CD14-positive monocyte (primary cell): ENCODE results near the gene RTF2. TPM values are rescaled to one million over a fixed set of nuclear protein-coding genes. Genes with fewer than 3 reads are reported as not detected.

ENCODE experiments used
- DNase-seq, 3 donors: peaks; one replicate each; pipeline ENCODE4 v3.0.0-alpha.2; 2011 to 2022
- H2AFZ ChIP-seq: 2 replicates; pipeline ENCODE4 v1.6.0; 2012; ENCODE audit warnings: mild to moderate bottlenecking, low read depth, low read length, inconsistent platforms; ENCODE audit not compliant: insufficient read depth, poor library complexity, severe bottlenecking
- H3K27ac ChIP-seq, 2 donors: 1 replicate in 1 of 2; 2 replicates in 1 of 2; pipeline ENCODE4 v1.5.1; 2012 to 2013; ENCODE audit warnings: low read length in 2 of 2, control low read depth in 1 of 2, inconsistent platforms in 1 of 2, low read depth in 1 of 2, mild to moderate bottlenecking in 1 of 2
- H3K27me3 ChIP-seq, 2 donors: one replicate each; pipeline versions ENCODE4 v1.6.0 to v1.6.1; 2011 to 2013; ENCODE audit warnings: low read length in 2 of 2; ENCODE audit not compliant: control insufficient read depth in 2 of 2, insufficient read depth in 2 of 2
- H3K36me3 ChIP-seq, 2 donors: replicated peaks in 1 of 2; 1 replicate in 1 of 2; 2 replicates in 1 of 2; pipeline versions ENCODE4 v1.5.1 to v1.6.1; 2012 to 2013; ENCODE audit warnings: low read length in 2 of 2, control low read depth in 1 of 2, inconsistent platforms in 1 of 2, mild to moderate bottlenecking in 1 of 2; ENCODE audit not compliant: insufficient read depth in 2 of 2, control insufficient read depth in 1 of 2
- H3K4me1 ChIP-seq, 2 donors: 1 replicate in 1 of 2; 2 replicates in 1 of 2; pipeline versions ENCODE4 v1.5.1 to v1.6.1; 2012 to 2013; ENCODE audit warnings: low read length in 2 of 2, control low read depth in 1 of 2, inconsistent platforms in 1 of 2, mild to moderate bottlenecking in 1 of 2, moderate library complexity in 1 of 2; ENCODE audit not compliant: insufficient read depth in 2 of 2, control insufficient read depth in 1 of 2
- H3K4me2 ChIP-seq: replicated peaks from 2 replicates; pipeline ENCODE3; 2012; ENCODE audit warnings: low read length, moderate library complexity, mild to moderate bottlenecking; ENCODE audit not compliant: poor library complexity, severe bottlenecking; ENCODE audit errors: extremely low read depth
- H3K4me3 ChIP-seq, 3 experiments: fragments of 200-600 bp in 1 of 3; sonication (generic) in 1 of 3; replicated peaks in 1 of 3; 1 replicate in 2 of 3; 2 replicates in 1 of 3; pipeline ENCODE4 v1.5.1; 2011 to 2013; ENCODE audit warnings: low read length in 3 of 3, mild to moderate bottlenecking in 3 of 3, control low read depth in 2 of 3, low read depth in 2 of 3, inconsistent platforms in 1 of 3, moderate library complexity in 1 of 3
- H3K79me2 ChIP-seq: 2 replicates; pipeline ENCODE4 v1.6.0; 2012; ENCODE audit warnings: mild to moderate bottlenecking, control low read depth, inconsistent platforms, low read length, moderate library complexity; ENCODE audit not compliant: insufficient read depth
- H3K9ac ChIP-seq: 2 replicates; pipeline ENCODE4 v1.6.0; 2017; ENCODE audit warnings: low read length, mild to moderate bottlenecking; ENCODE audit not compliant: insufficient read depth, poor library complexity, severe bottlenecking
- H3K9me3 ChIP-seq, 2 donors: replicated peaks in 1 of 2; 1 replicate in 1 of 2; 2 replicates in 1 of 2; pipeline versions ENCODE4 v1.5.1 to v1.6.1; 2012 to 2013; ENCODE audit warnings: low read length in 2 of 2, control low read depth in 1 of 2; ENCODE audit not compliant: control insufficient read depth in 1 of 2, insufficient read depth in 1 of 2
- H4K20me1 ChIP-seq: 2 replicates; pipeline ENCODE4 v1.6.0; 2012; ENCODE audit warnings: mild to moderate bottlenecking, low read length, control low read depth, moderate library complexity; ENCODE audit not compliant: insufficient read depth
- H3K27ac Mint-ChIP-seq, 7 donors: one replicate each; pipeline ENCODE4 v1.8.0; 2020; ENCODE audit warnings: mild to moderate bottlenecking in 7 of 7, mixed read lengths in 7 of 7, moderate library complexity in 6 of 7, inconsistent platforms in 2 of 7
- H3K27me3 Mint-ChIP-seq, 3 donors: one replicate each; pipeline ENCODE4 v1.8.0; 2021 to 2022; ENCODE audit warnings: low read depth in 3 of 3, mild to moderate bottlenecking in 3 of 3, mixed read lengths in 3 of 3, moderate library complexity in 3 of 3, inconsistent platforms in 1 of 3
- H3K36me3 Mint-ChIP-seq, 2 donors: one replicate each; pipeline ENCODE4 v1.8.0; 2020; ENCODE audit warnings: mixed read lengths in 2 of 2, inconsistent platforms in 1 of 2, mild to moderate bottlenecking in 1 of 2
- H3K4me1 Mint-ChIP-seq: one replicate; pipeline ENCODE4 v1.8.0; 2020; ENCODE audit warnings: mild to moderate bottlenecking, mixed read lengths
- H3K4me3 Mint-ChIP-seq, 2 donors: one replicate each; pipeline ENCODE4 v1.8.0; 2020; ENCODE audit warnings: mild to moderate bottlenecking in 2 of 2, mixed read lengths in 2 of 2, moderate library complexity in 1 of 2
- H3K9me3 Mint-ChIP-seq, 7 donors: one replicate each; pipeline ENCODE4 v1.8.0; 2020 to 2022; ENCODE audit warnings: mixed read lengths in 7 of 7, mild to moderate bottlenecking in 6 of 7, moderate library complexity in 6 of 7, inconsistent platforms in 2 of 7
- WGBS: methylation state at CpG from one replicate; pipeline ENCODE4 v1.1.5; 2013; ENCODE audit warnings: missing lambda C conversion rate; ENCODE audit not compliant: insufficient coverage; 5-methylcytosine and 5-hydroxymethylcytosine counted together
- intact Hi-C, 2 donors: fragments of 100-400 bp; cut with micrococcal nuclease; formaldehyde crosslinking; loops; one replicate each; pipeline versions ENCODE4 v1.15.0 to v1.15.1; 2023
- polyA plus RNA-seq, 3 donors: library from polyadenylated mRNA; depleted of rRNA in 1 of 3; unstranded in 2 of 3; stranded (reverse) in 1 of 3; fragments of 300-500 nt in 2 of 3; fragments of >200 nt in 1 of 3; fragmentation: Illumina TruSeq in 2 of 3; gene quantifications; 1 replicate in 2 of 3; 2 replicates in 1 of 3; pipeline ENCODE4 v1.2.3, GENCODE V29; 2012 to 2021
- TF ChIP-seq, protein P1 (sequence below): fragments of 200-600 bp; IDR thresholded peaks from one replicate; pipeline ENCODE4 v1.8.0; 2022; ENCODE audit warnings: antibody characterized with exemption, mild to moderate bottlenecking

Gene RTF2
- polyA plus RNA-seq, 3 donors, result 74.3 to 163 (median 148) TPM

DNA sequence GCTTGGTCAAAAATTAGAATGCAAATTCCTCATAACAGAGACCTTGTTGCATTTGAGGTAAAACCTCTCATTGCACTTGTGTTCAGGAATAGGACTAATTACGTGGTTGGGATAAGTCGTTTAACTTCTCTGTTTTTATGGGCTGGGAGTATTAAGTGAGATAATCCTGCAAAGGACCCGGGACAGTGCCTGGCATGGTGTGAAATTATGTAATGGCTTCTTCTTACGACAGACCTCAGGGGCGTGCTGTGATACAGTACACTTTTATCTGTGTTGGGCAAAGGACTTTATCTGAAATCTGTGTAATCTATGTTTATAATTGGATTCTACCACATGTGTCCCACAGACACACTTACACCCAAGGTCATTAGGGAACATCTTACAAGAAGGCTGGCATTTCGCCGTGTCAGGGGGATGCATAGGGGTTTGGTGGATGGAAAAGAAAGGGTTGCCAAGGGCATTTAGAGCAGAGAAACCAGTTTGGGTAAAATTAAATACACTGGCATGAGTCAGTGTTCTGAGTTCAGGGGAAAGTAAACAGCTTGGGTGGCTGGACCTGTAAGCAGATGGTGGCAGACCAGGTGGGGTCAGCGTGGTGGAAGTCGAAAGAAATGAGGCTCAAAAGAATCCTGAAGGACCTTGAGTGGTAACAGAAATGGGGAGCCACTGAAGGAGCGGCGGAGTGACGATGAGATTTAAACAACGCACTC lies 17.2 kb upstream of the RTF2 start:
- H3K36me3 Mint-ChIP-seq, result peaks cover 31 to 44% of the 10 kb centered on the region in 2 donors
- no peak overlapping the region for H3K27ac ChIP-seq
- no peak for DNase-seq
- no peak overlapping the region for H2AFZ ChIP-seq
- H3K4me2 ChIP-seq, result no peak overlapping the region
- no peaks in the 10 kb centered on the region for H3K27me3 ChIP-seq
- H3K9me3 Mint-ChIP-seq, result no peaks in the 10 kb centered on the region
- intact Hi-C loops, result no loop called here
- H3K9me3 ChIP-seq, result no peaks in the 10 kb centered on the region
- no peaks in the 10 kb centered on the region for H4K20me1 ChIP-seq
- 77% methylated on average over 8 of the region's 13 CpGs for WGBS
- H3K27me3 Mint-ChIP-seq, result peaks cover 2 to 7% (median 4%) of the 10 kb centered on the region in 3 donors
- H3K9ac ChIP-seq, result no peak overlapping the region
- peaks cover 8 to 25% of the 10 kb centered on the region in 2 donors for H3K36me3 ChIP-seq
- H3K4me3 Mint-ChIP-seq, result no peak overlapping the region
- peak overlapping the region in 1 of 7 donors; percentile 31 for H3K27ac Mint-ChIP-seq
- TF ChIP-seq, protein P1, sequence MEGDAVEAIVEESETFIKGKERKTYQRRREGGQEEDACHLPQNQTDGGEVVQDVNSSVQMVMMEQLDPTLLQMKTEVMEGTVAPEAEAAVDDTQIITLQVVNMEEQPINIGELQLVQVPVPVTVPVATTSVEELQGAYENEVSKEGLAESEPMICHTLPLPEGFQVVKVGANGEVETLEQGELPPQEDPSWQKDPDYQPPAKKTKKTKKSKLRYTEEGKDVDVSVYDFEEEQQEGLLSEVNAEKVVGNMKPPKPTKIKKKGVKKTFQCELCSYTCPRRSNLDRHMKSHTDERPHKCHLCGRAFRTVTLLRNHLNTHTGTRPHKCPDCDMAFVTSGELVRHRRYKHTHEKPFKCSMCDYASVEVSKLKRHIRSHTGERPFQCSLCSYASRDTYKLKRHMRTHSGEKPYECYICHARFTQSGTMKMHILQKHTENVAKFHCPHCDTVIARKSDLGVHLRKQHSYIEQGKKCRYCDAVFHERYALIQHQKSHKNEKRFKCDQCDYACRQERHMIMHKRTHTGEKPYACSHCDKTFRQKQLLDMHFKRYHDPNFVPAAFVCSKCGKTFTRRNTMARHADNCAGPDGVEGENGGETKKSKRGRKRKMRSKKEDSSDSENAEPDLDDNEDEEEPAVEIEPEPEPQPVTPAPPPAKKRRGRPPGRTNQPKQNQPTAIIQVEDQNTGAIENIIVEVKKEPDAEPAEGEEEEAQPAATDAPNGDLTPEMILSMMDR, result no peak
- H3K4me1 Mint-ChIP-seq, result peaks cover 8% of the 10 kb centered on the region
- H3K4me1 ChIP-seq, result peaks cover 5 to 10% of the 10 kb centered on the region in 2 donors
- H3K79me2 ChIP-seq, result no peaks in the 10 kb centered on the region
- no peak overlapping the region for H3K4me3 ChIP-seq

DNA sequence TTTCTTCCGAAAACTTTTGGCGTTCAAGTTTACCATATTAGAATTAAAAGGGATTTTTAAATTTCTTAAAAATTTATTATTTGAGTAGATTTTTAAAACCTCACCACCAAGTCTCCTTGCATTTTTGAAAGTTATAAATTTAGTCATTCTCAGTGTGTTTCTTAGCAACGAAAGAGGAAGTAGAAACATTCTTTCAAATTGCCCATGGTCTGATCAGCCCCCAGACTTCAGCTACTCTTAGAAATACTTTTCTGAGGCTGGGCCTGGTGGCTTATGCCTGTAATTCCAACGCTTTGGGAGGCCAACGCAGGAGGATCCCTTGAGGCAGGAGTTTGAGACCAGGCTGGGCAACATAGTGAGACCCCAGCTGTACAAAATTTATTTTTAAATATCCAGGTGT lies 15.1 kb upstream of the RTF2 start:
- Mint-ChIP-seq H3K27me3 (peaks cover 1 to 5% (median 2%) of the 10 kb centered on the region in 3 donors), H3K4me1 (peaks cover 8% of the 10 kb centered on the region), H3K27ac (peak overlapping the region in 5 of 7 donors; percentile 15 to 83 (median 81)), H3K4me3 (peak overlapping the region in 1 of 2 donors; percentile 4), H3K36me3 (peaks cover 33 to 38% of the 10 kb centered on the region in 2 donors), H3K9me3 (no peaks in the 10 kb centered on the region)
- no peak overlapping the region for H3K27ac ChIP-seq
- whole genome bisulfite sequencing, result 0% methylated on average over 1 of the region's 5 CpGs
- H3K4me3 ChIP-seq, result no peak overlapping the region
- H3K27me3 ChIP-seq, result no peaks in the 10 kb centered on the region
- peaks cover 5 to 10% of the 10 kb centered on the region in 2 donors for H3K4me1 ChIP-seq
- H3K9ac ChIP-seq, result no peak overlapping the region
- TF ChIP-seq, protein P1, result no peak
- no peaks in the 10 kb centered on the region for H4K20me1 ChIP-seq
- no peaks in the 10 kb centered on the region for H3K79me2 ChIP-seq
- no peak overlapping the region for H2AFZ ChIP-seq
- peaks cover 9 to 28% of the 10 kb centered on the region in 2 donors for H3K36me3 ChIP-seq
- no peaks in the 10 kb centered on the region for H3K9me3 ChIP-seq
- intact Hi-C loops, result no loop called here
- H3K4me2 ChIP-seq, result no peak overlapping the region
- DNase-seq, result peak in 2 of 3 donors; percentile 31 to 39
